ENCODE results near the gene TMEM145. TPM values are rescaled to one million over a fixed set of nuclear protein-coding genes. Genes with fewer than 3 reads are reported as not detected.

Gene TMEM145
- total and polyA plus RNA-seq, 3 experiments from 2014 or later = 0.15 TPM; not detected in 2

DNA sequence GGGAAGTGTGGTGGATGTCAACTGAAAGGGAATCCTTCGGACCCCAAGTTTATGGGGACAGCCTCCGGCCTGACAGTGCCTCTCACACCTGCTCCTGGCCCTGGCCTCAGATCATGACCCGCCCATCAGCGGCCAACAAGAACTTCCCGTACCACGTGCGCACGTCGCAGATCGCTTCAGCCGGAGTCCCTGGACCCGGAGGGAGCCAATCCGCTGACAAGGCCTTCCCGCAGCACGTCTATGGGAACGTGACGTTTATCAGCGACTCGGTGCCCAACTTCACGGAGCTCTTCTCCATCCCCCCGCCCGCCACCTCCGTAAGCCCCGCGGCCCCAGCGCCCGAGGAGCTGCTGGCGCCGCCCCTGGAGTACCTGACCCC, 10.4 kb downstream of the TMEM145 start:
- POLR2A ChIA-PET = interaction anchor here (1.3 kb wide), 1 partner anchor 148 kb away, joined by 4 read pairs; no protein-coding TSS in a partner anchor
- Histone ChIP-seq H3K9me3 (ENCODE audit: low read length) (no peaks in the 10 kb centered on the region), H3K4me1 (ENCODE audit: insufficient read depth, low read length) (peaks cover 23% of the 10 kb centered on the region), H3K36me3 (ENCODE audit: insufficient read depth, low read length) (no peaks in the 10 kb centered on the region), H3K4me3 (ENCODE audit: low read length) (no peak overlapping the region), H3K27ac (ENCODE audit: low read depth, low read length) (no peak overlapping the region), H3K27me3 (ENCODE audit: insufficient read depth, low read length, poor library complexity, severe bottlenecking) (peaks cover 3% of the 10 kb centered on the region)
- CTCF ChIA-PET = interaction anchor here (1.6 kb wide), 1 partner anchor 215 kb away, joined by 4 read pairs; no protein-coding TSS in a partner anchor
- peaks cover 0 to 7% (median 0%) of the 10 kb centered on the region in 3 donors for H3K36me3 Mint-ChIP-seq
- H3K4me3 Mint-ChIP-seq = peak overlapping the region; percentile 23 to 65 (median 46)
- H3K27ac Mint-ChIP-seq = no peak overlapping the region
- peaks cover 14 to 15% of the 10 kb centered on the region in 2 donors for H3K27me3 Mint-ChIP-seq
- no peaks in the 10 kb centered on the region for H3K9me3 Mint-ChIP-seq
- DNase-seq = no peak
- peaks cover 15 to 36% (median 19%) of the 10 kb centered on the region in 3 donors for H3K4me1 Mint-ChIP-seq

DNA sequence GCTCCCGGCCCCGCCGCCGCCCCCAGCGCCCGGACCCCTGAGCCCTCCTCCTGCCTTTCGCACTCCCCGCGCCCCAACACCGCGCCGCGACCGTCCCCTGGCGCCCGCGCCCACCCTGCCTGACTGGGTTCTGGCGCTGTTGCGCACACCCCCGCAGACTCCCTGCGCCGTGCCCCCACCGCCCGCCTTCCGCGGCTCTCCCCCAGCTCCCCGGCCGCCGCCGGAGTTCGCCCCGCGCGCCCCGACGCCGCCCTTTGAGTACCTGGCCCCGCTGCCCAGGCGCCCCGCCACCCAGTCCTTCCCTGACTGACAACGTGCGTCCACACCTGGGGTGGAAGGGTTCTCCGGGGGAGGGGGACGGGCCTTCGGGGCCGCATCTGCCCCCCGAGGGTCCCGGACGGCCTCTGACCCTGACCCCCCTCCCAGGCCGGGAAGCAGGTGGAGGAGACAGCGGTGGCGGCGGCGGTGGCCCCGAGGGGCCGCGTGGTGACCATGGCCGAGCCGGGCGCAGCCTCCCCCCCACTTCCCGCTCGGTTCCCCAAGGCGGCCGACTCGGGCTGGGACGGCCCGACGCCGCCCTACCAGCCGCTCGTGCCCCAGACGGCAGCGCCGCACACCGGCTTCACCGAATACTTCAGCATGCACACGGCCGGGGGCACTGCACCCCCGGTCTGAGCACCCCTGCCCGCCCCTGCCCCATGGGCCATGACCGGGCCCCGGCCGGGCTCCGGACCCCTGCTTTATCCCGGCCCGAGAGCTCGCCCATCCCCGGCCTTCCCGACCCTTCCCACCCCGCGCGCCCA, 10.9 kb downstream of the TMEM145 start:
- DNase-seq = no peak
- Mint-ChIP-seq H3K9me3 (no peaks in the 10 kb centered on the region), H3K4me1 (peaks cover 18 to 38% (median 21%) of the 10 kb centered on the region in 3 donors), H3K4me3 (peak overlapping the region in 3 of 7 donors; percentile 41 to 61 (median 56)), H3K27me3 (peaks cover 14 to 15% of the 10 kb centered on the region in 2 donors), H3K27ac (no peak overlapping the region), H3K36me3 (peaks cover 0 to 7% (median 0%) of the 10 kb centered on the region in 3 donors)
- Histone ChIP-seq H3K4me1 (ENCODE audit: insufficient read depth, low read length) (peaks cover 23% of the 10 kb centered on the region), H3K9me3 (ENCODE audit: low read length) (no peaks in the 10 kb centered on the region), H3K36me3 (ENCODE audit: insufficient read depth, low read length) (no peaks in the 10 kb centered on the region), H3K4me3 (ENCODE audit: low read length) (no peak overlapping the region), H3K27me3 (ENCODE audit: insufficient read depth, low read length, poor library complexity, severe bottlenecking) (peaks cover 3% of the 10 kb centered on the region), H3K27ac (ENCODE audit: low read depth, low read length) (no peak overlapping the region)
- CTCF ChIA-PET = interaction anchor here (1.6 kb wide), 1 partner anchor 215 kb away, joined by 4 read pairs; no protein-coding TSS in a partner anchor
- POLR2A ChIA-PET = interaction anchor here (1.3 kb wide), 1 partner anchor 148 kb away, joined by 4 read pairs; no protein-coding TSS in a partner anchor

DNA sequence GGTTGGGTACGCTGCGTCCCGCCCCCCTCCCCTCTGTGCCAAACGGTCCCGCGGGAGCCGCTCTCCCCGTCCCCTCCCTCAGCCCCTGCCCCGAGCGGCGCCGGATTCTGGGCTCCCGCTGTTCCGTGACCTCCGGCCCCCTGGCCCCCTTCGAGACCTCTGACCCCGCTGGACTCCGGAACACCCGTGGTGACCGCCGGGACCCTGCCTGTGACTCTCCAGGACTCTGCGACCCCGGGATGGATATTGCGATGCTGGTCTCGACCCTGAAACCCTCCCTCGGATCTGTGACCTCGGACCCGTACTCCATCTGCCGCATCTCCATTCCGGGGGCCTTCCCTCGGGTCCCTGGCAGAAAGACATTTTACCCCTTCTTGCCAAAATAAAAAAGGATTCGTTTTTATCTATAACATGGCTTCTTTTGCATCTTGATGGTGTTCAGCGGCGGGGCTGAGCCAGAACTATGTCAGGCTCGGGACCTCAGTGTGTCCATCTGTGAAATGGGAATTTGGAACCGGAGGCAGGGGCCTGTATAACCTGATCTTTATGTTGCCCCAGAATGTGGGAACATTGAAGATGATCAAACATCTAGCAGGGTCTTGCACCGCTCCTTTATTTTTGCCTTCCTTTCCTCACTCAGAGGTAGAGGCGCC, 11.7 kb downstream of the TMEM145 start:
- peak overlapping the region; percentile 30 for H3K4me3 ChIP-seq (ENCODE audit: low read length)
- Mint-ChIP-seq H3K36me3 (peaks cover 0 to 7% (median 0%) of the 10 kb centered on the region in 3 donors), H3K4me3 (peak overlapping the region; percentile 85 to 96 (median 93)), H3K9me3 (no peaks in the 10 kb centered on the region), H3K27me3 (peaks cover 14 to 15% of the 10 kb centered on the region in 2 donors), H3K4me1 (peaks cover 19 to 40% (median 24%) of the 10 kb centered on the region in 3 donors), H3K27ac (peak overlapping the region in 7 of 8 donors; percentile 0 to 96 (median 86))
- POLR2A ChIA-PET = no interaction called here
- no peaks in the 10 kb centered on the region for H3K9me3 ChIP-seq (ENCODE audit: low read length)
- H3K27me3 ChIP-seq (ENCODE audit: insufficient read depth, low read length, poor library complexity, severe bottlenecking) = peaks cover 3% of the 10 kb centered on the region
- peaks cover 23% of the 10 kb centered on the region for H3K4me1 ChIP-seq (ENCODE audit: insufficient read depth, low read length)
- DNase-seq = no peak
- CTCF ChIA-PET = interaction anchor here (1.6 kb wide), 1 partner anchor 216 kb away, joined by 4 read pairs; no protein-coding TSS in a partner anchor
- H3K36me3 ChIP-seq (ENCODE audit: insufficient read depth, low read length) = no peaks in the 10 kb centered on the region
- no peak overlapping the region for H3K27ac ChIP-seq (ENCODE audit: low read depth, low read length)

DNA sequence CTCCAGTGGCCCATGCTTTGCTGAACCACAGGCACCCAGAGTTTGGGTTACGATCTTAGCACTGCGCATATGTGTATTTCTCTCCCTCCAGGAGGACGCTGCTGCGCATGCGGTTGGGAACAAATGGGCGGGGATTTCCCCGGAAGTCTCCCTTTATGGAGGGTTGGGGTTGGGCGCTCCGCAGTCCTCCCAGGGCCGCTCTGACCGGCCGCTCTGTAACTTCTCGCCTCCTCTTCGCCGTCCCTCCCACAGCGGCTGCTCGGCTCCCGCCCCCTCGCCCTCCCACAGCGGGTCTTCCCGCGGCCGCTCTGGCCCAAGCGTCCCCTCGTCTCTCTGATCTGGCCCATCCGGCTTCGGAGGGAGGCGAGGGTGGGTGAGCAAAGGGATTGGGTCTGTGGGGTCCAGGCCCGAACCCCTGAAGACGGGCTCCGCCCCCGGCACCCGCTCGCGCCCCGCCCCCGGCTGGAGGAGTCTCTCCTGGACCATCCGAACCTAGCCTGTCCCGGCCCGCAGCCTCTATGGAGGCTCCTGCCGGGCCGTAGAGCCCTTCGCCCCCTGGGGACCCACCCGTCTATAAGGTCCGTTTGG, 12.3 kb downstream of the TMEM145 start, which contains the start of gene MEGF8:
Gene MEGF8 (plus strand): TSS at position 328 of the 588 bp plus-strand sequence. CDS start 609 bp downstream, outside the sequence.
- H3K4me3 ChIP-seq (ENCODE audit: low read length) = peak within 1 kb of the TSS; percentile 95
- peaks cover 23% of the 10 kb centered on the region for H3K4me1 ChIP-seq (ENCODE audit: insufficient read depth, low read length)
- peaks cover 3% of the 10 kb centered on the region for H3K27me3 ChIP-seq (ENCODE audit: insufficient read depth, low read length, poor library complexity, severe bottlenecking)
- POLR2A ChIA-PET = no interaction called here
- DNase-seq = peak; percentile 96 to 99 (median 98)
- no peaks in the 10 kb centered on the region for H3K9me3 ChIP-seq (ENCODE audit: low read length)
- peak within 1 kb of the TSS; percentile 58 for H3K27ac ChIP-seq (ENCODE audit: low read depth, low read length)
- H3K36me3 Mint-ChIP-seq = peaks cover 0 to 7% (median 0%) of the 10 kb centered on the region in 3 donors
- peaks cover 14 to 15% of the 10 kb centered on the region in 2 donors for H3K27me3 Mint-ChIP-seq
- peak within 1 kb of the TSS; percentile 85 to 96 (median 93) for H3K4me3 Mint-ChIP-seq
- peak within 1 kb of the TSS; percentile 0 to 96 (median 85) for H3K27ac Mint-ChIP-seq
- CTCF ChIA-PET = no interaction called here
- H3K4me1 Mint-ChIP-seq = peaks cover 19 to 40% (median 24%) of the 10 kb centered on the region in 3 donors
- no peaks in the 10 kb centered on the region for H3K9me3 Mint-ChIP-seq
- no peaks in the 10 kb centered on the region for H3K36me3 ChIP-seq (ENCODE audit: insufficient read depth, low read length)

DNA sequence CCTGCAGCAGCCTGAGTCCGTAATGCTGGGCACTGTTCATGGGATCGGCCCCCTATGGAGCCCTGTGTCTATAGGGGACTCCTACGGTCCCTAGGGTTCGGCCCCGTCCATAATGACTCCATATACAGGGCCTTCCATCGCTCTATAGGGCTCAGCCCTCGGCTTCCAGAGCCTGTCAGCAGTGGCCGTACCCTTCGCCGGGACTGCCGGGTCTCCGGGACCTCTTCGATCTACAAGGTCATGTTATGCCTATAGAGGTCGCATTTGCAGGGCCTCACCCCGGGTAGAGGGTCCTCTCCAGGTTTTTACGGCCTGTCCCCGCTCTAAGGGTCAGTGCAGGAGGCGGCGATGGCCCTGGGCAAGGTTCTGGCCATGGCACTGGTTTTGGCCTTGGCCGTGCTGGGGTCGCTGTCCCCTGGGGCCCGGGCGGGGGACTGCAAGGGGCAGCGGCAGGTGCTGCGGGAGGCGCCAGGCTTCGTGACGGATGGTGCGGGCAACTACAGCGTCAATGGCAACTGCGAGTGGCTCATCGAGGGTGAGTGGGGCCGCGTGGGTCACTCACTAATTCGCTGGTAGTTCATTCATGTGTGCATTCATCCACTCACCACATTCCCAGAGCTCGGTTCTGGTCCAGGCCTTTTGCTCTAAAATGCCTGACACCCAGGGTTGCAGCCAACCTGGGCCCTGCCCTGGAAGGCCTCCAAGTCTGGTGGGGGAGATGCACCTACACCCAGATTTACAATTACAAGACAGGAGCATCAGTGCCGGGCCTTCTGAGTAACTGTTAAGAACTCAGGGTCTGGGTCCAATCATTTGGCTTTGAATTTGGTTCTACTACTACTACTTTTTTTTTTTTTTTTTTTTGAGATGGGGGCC, 13.0 kb downstream of the TMEM145 start:
- Histone ChIP-seq H3K27me3 (ENCODE audit: insufficient read depth, low read length, poor library complexity, severe bottlenecking) (peaks cover 3% of the 10 kb centered on the region), H3K27ac (ENCODE audit: low read depth, low read length) (peak overlapping the region; percentile 58), H3K4me3 (ENCODE audit: low read length) (peak overlapping the region; percentile 95), H3K36me3 (ENCODE audit: insufficient read depth, low read length) (no peaks in the 10 kb centered on the region), H3K4me1 (ENCODE audit: insufficient read depth, low read length) (peaks cover 23% of the 10 kb centered on the region), H3K9me3 (ENCODE audit: low read length) (no peaks in the 10 kb centered on the region)
- DNase-seq = peak in 2 of 5 donors; percentile 37 to 53
- ChIA-PET POLR2A (no interaction called here), CTCF (no interaction called here)
- peaks cover 14 to 15% of the 10 kb centered on the region in 2 donors for H3K27me3 Mint-ChIP-seq
- H3K4me1 Mint-ChIP-seq = peaks cover 19 to 40% (median 24%) of the 10 kb centered on the region in 3 donors
- peak overlapping the region; percentile 85 to 96 (median 93) for H3K4me3 Mint-ChIP-seq
- H3K36me3 Mint-ChIP-seq = peaks cover 0 to 7% (median 0%) of the 10 kb centered on the region in 3 donors
- no peaks in the 10 kb centered on the region for H3K9me3 Mint-ChIP-seq
- peak overlapping the region; percentile 0 to 96 (median 70) for H3K27ac Mint-ChIP-seq

DNA sequence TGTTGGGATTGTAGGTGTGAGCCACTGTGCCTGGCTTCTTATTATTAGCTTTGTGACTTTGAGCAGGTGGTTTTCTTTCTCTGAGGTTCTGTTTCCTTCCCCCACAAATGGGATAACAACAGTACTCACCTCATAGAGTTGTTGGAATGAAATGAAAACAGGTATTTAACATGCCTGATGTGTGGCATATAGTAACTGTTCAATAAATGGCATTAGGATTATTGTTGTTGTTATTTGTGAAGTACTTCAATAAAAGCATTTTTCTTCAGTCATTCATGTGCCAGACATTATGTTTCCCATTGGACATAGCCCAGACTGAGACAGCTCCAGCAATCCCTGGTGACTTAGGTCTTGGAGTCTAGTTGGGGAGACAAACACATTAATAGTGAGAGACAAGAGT, 13.9 kb downstream of the TMEM145 start:
- ChIA-PET CTCF (interaction anchor here (1.0 kb wide), 1 partner anchor 220 kb away, joined by 3 read pairs; no protein-coding TSS in a partner anchor), POLR2A (no interaction called here)
- H3K9me3 Mint-ChIP-seq = no peaks in the 10 kb centered on the region
- Histone ChIP-seq H3K27me3 (ENCODE audit: insufficient read depth, low read length, poor library complexity, severe bottlenecking) (peaks cover 3% of the 10 kb centered on the region), H3K36me3 (ENCODE audit: insufficient read depth, low read length) (no peaks in the 10 kb centered on the region), H3K4me1 (ENCODE audit: insufficient read depth, low read length) (peaks cover 23% of the 10 kb centered on the region), H3K27ac (ENCODE audit: low read depth, low read length) (no peak overlapping the region), H3K9me3 (ENCODE audit: low read length) (no peaks in the 10 kb centered on the region), H3K4me3 (ENCODE audit: low read length) (no peak overlapping the region)
- H3K27me3 Mint-ChIP-seq = peaks cover 14 to 15% of the 10 kb centered on the region in 2 donors
- H3K36me3 Mint-ChIP-seq = peaks cover 0 to 7% (median 0%) of the 10 kb centered on the region in 3 donors
- peak overlapping the region; percentile 23 to 96 (median 90) for H3K4me3 Mint-ChIP-seq
- peak overlapping the region in 1 of 8 donors; percentile 63 for H3K27ac Mint-ChIP-seq
- DNase-seq = no peak
- H3K4me1 Mint-ChIP-seq = peaks cover 19 to 40% (median 24%) of the 10 kb centered on the region in 3 donors

DNA sequence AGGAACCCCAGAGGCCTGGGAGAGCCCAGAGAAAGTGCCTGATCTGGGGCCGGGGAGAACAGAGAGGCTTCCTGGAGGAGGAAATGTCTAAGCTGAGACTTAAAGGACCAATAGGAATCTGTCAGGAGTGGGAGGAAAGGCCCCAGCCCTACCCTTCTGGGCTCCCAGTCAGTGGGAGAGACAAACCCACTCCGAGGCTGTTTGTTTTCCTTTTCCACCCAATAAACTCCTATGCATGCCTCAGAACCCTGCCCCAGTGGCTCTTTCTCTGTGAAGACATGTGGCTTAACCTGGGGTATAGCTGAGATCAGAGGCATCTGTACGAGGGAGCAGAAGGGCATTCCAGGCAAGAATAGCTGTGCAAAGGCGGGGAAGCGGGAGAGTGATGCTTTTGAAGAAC, 14.3 kb downstream of the TMEM145 start:
- H3K4me1 Mint-ChIP-seq = peaks cover 19 to 40% (median 24%) of the 10 kb centered on the region in 3 donors
- H3K27me3 Mint-ChIP-seq = peaks cover 14% of the 10 kb centered on the region in 2 donors
- no peaks in the 10 kb centered on the region for H3K36me3 ChIP-seq (ENCODE audit: insufficient read depth, low read length)

More for the DNA sequence above, 14.3 kb downstream of the TMEM145 start:
- Mint-ChIP-seq H3K9me3 (no peaks in the 10 kb centered on the region), H3K4me3 (peak overlapping the region in 1 of 7 donors; percentile 85), H3K36me3 (peaks cover 0 to 7% (median 0%) of the 10 kb centered on the region in 3 donors), H3K27ac (peak overlapping the region in 3 of 8 donors; percentile 24 to 63 (median 32))
- H3K27ac ChIP-seq (ENCODE audit: low read depth, low read length) = no peak overlapping the region
- no peak for DNase-seq
- no peak overlapping the region for H3K4me3 ChIP-seq (ENCODE audit: low read length)
- ChIA-PET POLR2A (no interaction called here), CTCF (interaction anchor here (1.0 to 1.4 kb wide), 2 partner anchors 114 to 220 kb away, joined by 3 to 4 read pairs; no protein-coding TSS in a partner anchor)
- peaks cover 23% of the 10 kb centered on the region for H3K4me1 ChIP-seq (ENCODE audit: insufficient read depth, low read length)
- H3K27me3 ChIP-seq (ENCODE audit: insufficient read depth, low read length, poor library complexity, severe bottlenecking) = peaks cover 3% of the 10 kb centered on the region
- no peaks in the 10 kb centered on the region for H3K9me3 ChIP-seq (ENCODE audit: low read length)
